Adrenal gland (tissue), 5 donors: ENCODE results near the gene FCMR.

Experiments
- POLR2A ChIP-seq, 2 donors: fragments of 450-650 bp; IDR thresholded peaks; one replicate each; pipeline ENCODE4 v1.6.1; 2017; ENCODE audit warnings: antibody characterized with exemption in 2 of 2, mild to moderate bottlenecking in 2 of 2, moderate library complexity in 1 of 2
- TF ChIP-seq, protein P1 (sequence below), 6 experiments: fragments of 450-650 bp in 4 of 6; fragments of 200-600 bp in 2 of 6; sonication (generic) in 1 of 6; IDR thresholded peaks; 1 replicate in 5 of 6; 2 replicates in 1 of 6; pipeline versions ENCODE4 v1.5.1 to v1.8.0; 2016 to 2021; ENCODE audit warnings: antibody characterized with exemption in 6 of 6, mild to moderate bottlenecking in 2 of 6, moderate library complexity in 1 of 6
- donor health status: DM: no; HTN: no; CAD: no.

DNA sequence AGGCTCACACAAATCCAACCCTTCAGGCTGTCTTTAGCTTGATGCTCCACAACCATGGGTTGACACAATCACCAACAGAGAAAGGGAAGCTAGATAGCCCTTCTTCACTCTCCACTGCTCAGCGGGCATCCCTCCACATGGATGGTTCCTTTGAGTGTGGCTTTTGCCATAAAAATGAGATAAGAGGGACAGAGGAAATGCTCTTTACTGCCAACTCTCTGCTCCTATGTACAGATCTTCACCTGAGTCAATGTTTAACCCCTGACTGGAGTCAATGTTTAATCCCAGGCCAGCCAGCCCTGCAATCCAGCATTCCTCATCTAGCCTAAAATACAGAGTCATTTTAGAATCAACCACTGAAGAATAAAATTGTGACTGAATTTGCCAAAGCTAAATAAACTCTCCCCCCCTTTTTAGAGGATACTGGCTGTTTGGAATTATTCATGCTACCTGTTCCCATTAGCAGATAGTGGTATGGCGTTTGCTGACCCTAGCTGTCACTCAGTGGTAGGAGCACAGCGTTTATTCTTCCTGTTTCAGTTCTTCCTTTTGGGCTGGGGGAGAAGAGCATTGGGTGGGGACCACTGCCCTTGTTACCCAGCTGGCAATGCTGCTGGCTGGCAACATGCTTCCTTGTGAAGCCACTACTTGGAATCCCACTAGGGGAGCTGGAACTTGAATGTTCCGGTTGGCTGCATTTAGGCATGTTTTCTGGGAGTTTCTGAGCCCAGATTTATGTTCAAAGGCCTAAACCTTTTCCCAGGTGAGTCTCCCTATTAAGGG is 29.8 kb upstream of the FCMR start:
- TF ChIP-seq, protein P1, sequence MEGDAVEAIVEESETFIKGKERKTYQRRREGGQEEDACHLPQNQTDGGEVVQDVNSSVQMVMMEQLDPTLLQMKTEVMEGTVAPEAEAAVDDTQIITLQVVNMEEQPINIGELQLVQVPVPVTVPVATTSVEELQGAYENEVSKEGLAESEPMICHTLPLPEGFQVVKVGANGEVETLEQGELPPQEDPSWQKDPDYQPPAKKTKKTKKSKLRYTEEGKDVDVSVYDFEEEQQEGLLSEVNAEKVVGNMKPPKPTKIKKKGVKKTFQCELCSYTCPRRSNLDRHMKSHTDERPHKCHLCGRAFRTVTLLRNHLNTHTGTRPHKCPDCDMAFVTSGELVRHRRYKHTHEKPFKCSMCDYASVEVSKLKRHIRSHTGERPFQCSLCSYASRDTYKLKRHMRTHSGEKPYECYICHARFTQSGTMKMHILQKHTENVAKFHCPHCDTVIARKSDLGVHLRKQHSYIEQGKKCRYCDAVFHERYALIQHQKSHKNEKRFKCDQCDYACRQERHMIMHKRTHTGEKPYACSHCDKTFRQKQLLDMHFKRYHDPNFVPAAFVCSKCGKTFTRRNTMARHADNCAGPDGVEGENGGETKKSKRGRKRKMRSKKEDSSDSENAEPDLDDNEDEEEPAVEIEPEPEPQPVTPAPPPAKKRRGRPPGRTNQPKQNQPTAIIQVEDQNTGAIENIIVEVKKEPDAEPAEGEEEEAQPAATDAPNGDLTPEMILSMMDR (IDR thresholded peaks at IDR 0.05): no peak
- TF ChIP-seq POLR2A (IDR thresholded peaks at IDR 0.05): no peak
